Measurements from ENCODE around the gene DIAPH3. TPM values are rescaled to one million over a fixed set of nuclear protein-coding genes. Genes with fewer than 3 reads are reported as not detected.

Gene DIAPH3
- total and polyA plus RNA-seq, 7 experiments from 2014 or later: 0.37 to 17.5 TPM; not detected in 5

DNA sequence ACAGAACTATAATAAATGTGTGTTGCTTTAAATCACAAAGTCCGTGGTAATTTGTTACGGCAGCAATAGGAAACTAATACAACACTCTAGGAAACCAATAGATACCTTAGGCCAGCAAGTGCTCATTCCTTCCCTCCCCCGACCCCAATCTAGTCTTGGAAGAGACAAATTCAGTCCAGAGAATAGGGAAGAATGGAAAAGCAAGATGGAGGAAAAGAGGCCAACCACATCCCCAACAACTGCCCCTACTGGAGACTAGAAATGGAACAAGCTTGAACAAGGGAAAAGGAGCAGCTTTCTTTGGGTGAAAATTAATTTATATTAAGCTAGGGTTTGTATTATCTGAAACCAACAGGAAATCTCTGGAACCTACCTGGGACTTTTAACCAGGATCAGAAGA is 54.4 kb downstream of the DIAPH3 start:
- Mint-ChIP-seq H3K27me3 (no peaks in the 10 kb centered on the region), H3K36me3 (peaks cover 0 to 30% (median 0%) of the 10 kb centered on the region in 5 donors), H3K27ac (no peak overlapping the region), H3K4me3 (no peak overlapping the region), H3K4me1 (no peaks in the 10 kb centered on the region), H3K9me3 (peaks cover 0 to 12% (median 6%) of the 10 kb centered on the region in 11 donors)
- H3K9me3 ChIP-seq (ENCODE audit: control insufficient read depth in 2 of 3, low read length in 3 of 3): no peaks in the 10 kb centered on the region
- no peaks in the 10 kb centered on the region for H3K4me1 ChIP-seq (ENCODE audit: control insufficient read depth in 2 of 2, insufficient read depth in 2 of 2, low read length in 2 of 2)
- ChIA-PET CTCF (interaction anchor here (0.7 kb wide), 1 partner anchor 16 kb away, joined by 3 read pairs; no protein-coding TSS in a partner anchor), POLR2A (no interaction called here)
- no peaks in the 10 kb centered on the region for H3K36me3 ChIP-seq (ENCODE audit: control insufficient read depth in 2 of 3, insufficient read depth in 3 of 3, low read length in 3 of 3)
- DNase-seq: no peak
- H3K27me3 ChIP-seq (ENCODE audit: control insufficient read depth in 2 of 2, insufficient read depth in 2 of 2, low read length in 2 of 2): no peaks in the 10 kb centered on the region
- intact Hi-C loops (cut with micrococcal nuclease): no loop called here
- no peak overlapping the region for H3K27ac ChIP-seq (ENCODE audit: low read depth, low read length)
- H3K4me3 ChIP-seq (ENCODE audit: low read length): no peak overlapping the region
- no peak for ATAC-seq

DNA sequence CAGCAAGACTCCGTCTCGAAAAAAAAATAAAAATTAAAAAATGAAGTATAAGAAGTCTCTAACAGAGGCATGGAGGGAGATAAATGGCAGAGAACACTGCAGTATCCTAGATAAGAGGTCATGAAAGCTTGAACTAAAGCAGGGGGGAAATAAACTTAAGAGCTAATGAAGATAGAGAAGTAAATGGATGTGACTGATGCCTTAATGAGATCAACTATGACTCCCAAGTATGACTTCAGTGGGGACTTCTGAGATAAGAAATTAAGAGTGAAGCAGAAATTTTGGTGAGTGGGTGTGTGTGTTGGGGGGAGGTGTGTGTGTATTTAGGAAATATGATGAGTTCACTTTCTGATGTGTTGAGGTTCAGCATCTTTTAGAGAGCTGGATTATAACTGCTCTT is 55.1 kb downstream of the DIAPH3 start:
- no peak overlapping the region for H3K27ac ChIP-seq (ENCODE audit: low read depth, low read length)
- DNase-seq (no peak), ATAC-seq (no peak)
- Mint-ChIP-seq H3K4me1 (no peaks in the 10 kb centered on the region), H3K27ac (no peak overlapping the region), H3K36me3 (peaks cover 0 to 25% (median 0%) of the 10 kb centered on the region in 5 donors), H3K9me3 (peaks cover 0 to 5% (median 3%) of the 10 kb centered on the region in 11 donors), H3K4me3 (no peak overlapping the region), H3K27me3 (no peaks in the 10 kb centered on the region)
- ChIA-PET POLR2A (no interaction called here), CTCF (no interaction called here)
- intact Hi-C loops (cut with micrococcal nuclease): no loop called here
- H3K9me3 ChIP-seq (ENCODE audit: control insufficient read depth in 2 of 3, low read length in 3 of 3): no peaks in the 10 kb centered on the region
- no peak overlapping the region for H3K4me3 ChIP-seq (ENCODE audit: low read length)
- H3K27me3 ChIP-seq (ENCODE audit: control insufficient read depth in 2 of 2, insufficient read depth in 2 of 2, low read length in 2 of 2): no peaks in the 10 kb centered on the region
- no peaks in the 10 kb centered on the region for H3K4me1 ChIP-seq (ENCODE audit: control insufficient read depth in 2 of 2, insufficient read depth in 2 of 2, low read length in 2 of 2)
- no peaks in the 10 kb centered on the region for H3K36me3 ChIP-seq (ENCODE audit: control insufficient read depth in 2 of 3, insufficient read depth in 3 of 3, low read length in 3 of 3)

DNA sequence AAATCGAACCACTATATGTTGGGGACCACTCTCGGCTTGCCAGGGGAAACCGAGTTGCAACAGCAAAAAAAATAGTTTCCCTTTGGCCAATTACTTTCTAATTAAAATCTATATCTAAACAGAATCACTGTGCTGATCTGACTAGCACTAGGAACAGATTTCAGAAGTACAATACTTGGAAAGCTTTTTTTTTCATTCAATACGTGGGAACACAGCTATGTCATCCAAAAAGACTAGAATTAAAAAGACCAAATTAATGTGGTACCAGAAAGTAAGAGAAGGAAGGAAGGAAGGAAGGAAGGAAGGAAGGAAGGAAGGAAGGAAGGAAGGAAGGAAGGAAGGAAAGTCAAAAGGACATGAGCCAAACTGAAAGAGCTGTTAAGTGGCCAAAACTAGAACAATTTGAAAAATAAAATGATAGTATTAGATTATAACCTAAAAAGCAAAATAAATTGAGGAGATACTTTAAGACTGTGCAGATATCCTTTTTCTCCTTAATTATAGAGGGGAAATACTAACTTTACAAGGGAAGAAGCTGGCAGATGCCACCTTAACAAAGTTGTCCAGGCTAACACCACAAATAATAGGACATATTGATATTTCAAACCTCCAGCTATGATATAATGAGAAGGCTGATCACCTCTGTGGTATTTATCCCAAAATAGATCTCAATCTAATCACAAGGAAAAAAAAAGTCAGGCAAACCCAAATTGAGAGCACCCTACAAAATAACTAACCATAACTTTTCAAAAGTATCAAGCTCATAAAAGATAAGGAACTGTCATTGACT is 63.9 kb downstream of the DIAPH3 start:
- POLR2A ChIA-PET: no interaction called here
- intact Hi-C loops (cut with micrococcal nuclease): no loop called here
- Mint-ChIP-seq H3K36me3 (peaks cover 0 to 17% (median 0%) of the 10 kb centered on the region in 5 donors), H3K4me3 (no peak overlapping the region), H3K27ac (no peak overlapping the region), H3K27me3 (no peaks in the 10 kb centered on the region), H3K9me3 (peaks cover 0 to 1% (median 0%) of the 10 kb centered on the region in 11 donors), H3K4me1 (peaks cover 0 to 4% (median 0%) of the 10 kb centered on the region in 7 donors)
- H3K36me3 ChIP-seq (ENCODE audit: control insufficient read depth in 2 of 3, insufficient read depth in 3 of 3, low read length in 3 of 3): no peaks in the 10 kb centered on the region
- ATAC-seq (no peak), DNase-seq (no peak)
- H3K4me3 ChIP-seq (ENCODE audit: low read length): no peak overlapping the region
- no peaks in the 10 kb centered on the region for H3K4me1 ChIP-seq (ENCODE audit: control insufficient read depth in 2 of 2, insufficient read depth in 2 of 2, low read length in 2 of 2)
- CTCF ChIA-PET: no interaction called here
- no peak overlapping the region for H3K27ac ChIP-seq (ENCODE audit: low read depth, low read length)
- H3K9me3 ChIP-seq (ENCODE audit: control insufficient read depth in 2 of 3, low read length in 3 of 3): no peaks in the 10 kb centered on the region
- H3K27me3 ChIP-seq (ENCODE audit: control insufficient read depth in 2 of 2, insufficient read depth in 2 of 2, low read length in 2 of 2): no peaks in the 10 kb centered on the region

DNA sequence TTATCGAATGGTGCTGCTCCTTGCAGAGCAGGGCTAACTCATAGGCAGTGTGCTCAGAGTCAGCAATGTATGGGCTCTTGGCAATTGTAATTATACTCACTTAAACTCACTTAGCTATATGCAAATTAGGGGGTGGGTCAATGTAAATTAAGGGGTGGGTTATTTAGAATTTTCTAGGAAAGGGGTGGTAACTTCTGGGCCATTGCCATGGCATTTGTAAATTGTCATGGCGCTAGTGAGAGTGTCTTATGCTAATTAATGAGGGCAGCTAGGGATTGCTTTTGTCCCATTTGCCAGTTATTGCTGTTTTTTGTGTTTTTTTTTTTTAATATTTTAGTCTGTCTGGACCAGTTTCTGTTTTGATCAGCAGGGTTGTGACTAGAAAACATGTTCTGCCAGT is 68.4 kb downstream of the DIAPH3 start:
- DNase-seq: no peak
- Histone ChIP-seq H3K27me3 (ENCODE audit: control insufficient read depth in 2 of 2, insufficient read depth in 2 of 2, low read length in 2 of 2) (no peaks in the 10 kb centered on the region), H3K36me3 (ENCODE audit: control insufficient read depth in 2 of 3, insufficient read depth in 3 of 3, low read length in 3 of 3) (no peaks in the 10 kb centered on the region), H3K9me3 (ENCODE audit: control insufficient read depth in 2 of 3, low read length in 3 of 3) (no peaks in the 10 kb centered on the region), H3K27ac (ENCODE audit: low read depth, low read length) (no peak overlapping the region), H3K4me3 (ENCODE audit: low read length) (no peak overlapping the region), H3K4me1 (ENCODE audit: control insufficient read depth in 2 of 2, insufficient read depth in 2 of 2, low read length in 2 of 2) (no peaks in the 10 kb centered on the region)
- ChIA-PET POLR2A (no interaction called here), CTCF (interaction anchor here (0.7 kb wide), 1 partner anchor 53 kb away, joined by 3 read pairs; no protein-coding TSS in a partner anchor)
- H3K4me3 Mint-ChIP-seq: no peak overlapping the region
- intact Hi-C loops (cut with micrococcal nuclease): no loop called here
- peaks cover 0 to 1% (median 0%) of the 10 kb centered on the region in 11 donors for H3K9me3 Mint-ChIP-seq
- ATAC-seq: no peak
- H3K36me3 Mint-ChIP-seq: peaks cover 0 to 19% (median 0%) of the 10 kb centered on the region in 5 donors
- H3K27me3 Mint-ChIP-seq: no peaks in the 10 kb centered on the region
- peaks cover 0 to 4% (median 0%) of the 10 kb centered on the region in 7 donors for H3K4me1 Mint-ChIP-seq
- H3K27ac Mint-ChIP-seq: no peak overlapping the region

DNA sequence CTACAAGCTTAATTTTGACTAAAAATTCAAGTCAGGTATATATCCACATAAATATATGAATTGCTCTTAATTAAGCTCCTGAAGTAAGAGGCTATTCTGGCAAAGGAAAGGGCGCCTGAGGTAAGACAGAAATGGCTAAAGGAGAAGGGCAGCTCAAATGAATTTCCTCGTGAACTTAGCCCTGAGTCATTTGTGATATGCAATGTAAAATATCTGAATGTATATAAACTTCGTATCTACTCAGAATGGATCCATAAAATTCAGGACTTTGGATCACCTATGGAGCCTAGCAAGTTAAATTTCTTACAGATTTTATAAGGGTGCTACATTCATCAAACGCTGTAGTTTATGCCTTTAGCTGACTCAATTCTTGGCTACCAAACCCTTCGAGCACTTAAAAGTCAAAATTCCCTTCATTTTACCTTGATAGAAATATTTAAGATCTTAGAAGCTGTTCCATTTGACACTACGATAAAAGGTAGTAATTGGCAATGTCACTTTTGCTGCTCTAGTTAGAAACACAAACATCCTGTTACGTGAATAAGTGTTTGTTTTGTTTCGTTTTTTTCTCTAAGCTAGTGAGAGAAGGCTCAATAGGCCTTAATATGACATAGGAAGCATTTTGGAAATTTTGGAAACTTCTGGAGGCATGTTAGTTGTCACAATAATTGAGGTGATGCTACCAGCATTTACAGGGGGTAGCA is 69.2 kb downstream of the DIAPH3 start:
- DNase-seq: no peak
- H3K27ac ChIP-seq (ENCODE audit: low read depth, low read length): no peak overlapping the region
- CTCF ChIA-PET: no interaction called here
- Mint-ChIP-seq H3K9me3 (no peaks in the 10 kb centered on the region), H3K36me3 (peaks cover 0 to 21% (median 0%) of the 10 kb centered on the region in 5 donors), H3K27me3 (no peaks in the 10 kb centered on the region), H3K4me3 (no peak overlapping the region), H3K27ac (no peak overlapping the region), H3K4me1 (peaks cover 0 to 3% (median 0%) of the 10 kb centered on the region in 7 donors)
- H3K4me1 ChIP-seq (ENCODE audit: control insufficient read depth in 2 of 2, insufficient read depth in 2 of 2, low read length in 2 of 2): no peaks in the 10 kb centered on the region
- no peak overlapping the region for H3K4me3 ChIP-seq (ENCODE audit: low read length)
- POLR2A ChIA-PET: no interaction called here
- H3K27me3 ChIP-seq (ENCODE audit: control insufficient read depth in 2 of 2, insufficient read depth in 2 of 2, low read length in 2 of 2): no peaks in the 10 kb centered on the region
- no peaks in the 10 kb centered on the region for H3K36me3 ChIP-seq (ENCODE audit: control insufficient read depth in 2 of 3, insufficient read depth in 3 of 3, low read length in 3 of 3)
- intact Hi-C loops (cut with micrococcal nuclease): loop anchor here in 1 of 2 donors (5.0 kb wide), 1 partner anchor 68 kb away; the partner anchor contains the start of gene DIAPH3
- ATAC-seq: no peak
- no peaks in the 10 kb centered on the region for H3K9me3 ChIP-seq (ENCODE audit: control insufficient read depth in 2 of 3, low read length in 3 of 3)

DNA sequence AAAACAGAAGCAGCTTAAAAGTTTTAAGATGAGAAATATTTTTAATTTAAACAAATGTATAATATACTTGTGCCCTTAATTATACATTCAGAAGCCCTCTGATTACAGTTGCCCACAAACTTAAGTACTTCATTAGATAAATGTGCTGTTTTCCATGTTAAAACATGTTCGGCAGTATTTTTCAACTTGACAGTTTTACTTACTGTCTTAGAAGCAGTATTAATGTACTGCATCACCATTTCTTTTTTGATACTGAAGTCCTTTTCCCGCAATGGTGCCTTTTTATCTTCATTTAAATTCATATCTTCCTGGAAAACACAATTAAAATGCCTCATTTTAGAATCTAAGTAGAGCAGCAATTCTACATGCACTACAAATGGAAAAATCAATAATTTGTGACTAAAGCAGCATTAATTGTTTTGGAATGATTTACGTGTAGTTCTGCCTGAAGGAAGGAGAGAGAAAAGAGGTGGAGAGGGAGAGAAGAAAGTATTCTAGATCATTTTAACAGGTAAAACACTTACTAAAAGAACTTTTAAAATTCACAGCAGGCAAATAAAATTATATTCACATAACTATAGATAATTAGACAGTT is 70.2 kb downstream of the DIAPH3 start:
- no peak overlapping the region for H3K27ac Mint-ChIP-seq
- intact Hi-C loops (cut with micrococcal nuclease): loop anchor here in 1 of 2 donors (5.0 kb wide), 1 partner anchor 69 kb away; the partner anchor contains the start of gene DIAPH3
- no peak overlapping the region for H3K4me3 ChIP-seq (ENCODE audit: low read length)
- DNase-seq: no peak
- no peak for ATAC-seq
- no peak overlapping the region for H3K27ac ChIP-seq (ENCODE audit: low read depth, low read length)
- H3K36me3 Mint-ChIP-seq: peaks cover 0 to 24% (median 0%) of the 10 kb centered on the region in 5 donors
- H3K27me3 ChIP-seq (ENCODE audit: control insufficient read depth in 2 of 2, insufficient read depth in 2 of 2, low read length in 2 of 2): no peaks in the 10 kb centered on the region
- no peaks in the 10 kb centered on the region for H3K27me3 Mint-ChIP-seq
- no peaks in the 10 kb centered on the region for H3K4me1 ChIP-seq (ENCODE audit: control insufficient read depth in 2 of 2, insufficient read depth in 2 of 2, low read length in 2 of 2)
- H3K4me3 Mint-ChIP-seq: no peak overlapping the region
- ChIA-PET CTCF (no interaction called here), POLR2A (no interaction called here)
- no peaks in the 10 kb centered on the region for H3K9me3 Mint-ChIP-seq
- H3K4me1 Mint-ChIP-seq: peaks cover 0 to 3% (median 0%) of the 10 kb centered on the region in 7 donors
- H3K36me3 ChIP-seq (ENCODE audit: control insufficient read depth in 2 of 3, insufficient read depth in 3 of 3, low read length in 3 of 3): no peaks in the 10 kb centered on the region
- no peaks in the 10 kb centered on the region for H3K9me3 ChIP-seq (ENCODE audit: control insufficient read depth in 2 of 3, low read length in 3 of 3)
